Measurements from ENCODE around the gene RGMA. TPM values are rescaled to one million over a fixed set of nuclear protein-coding genes. Genes with fewer than 3 reads are reported as not detected.
A peak's percentile ranks its signal among the peaks of the same experiment; 100 is the strongest.

The RGMA gene
- total RNA-seq, 2 experiments from 2014 or later, result not detected

GRCh38 chr15:93001881-93002280, 87.1 kb downstream of the RGMA start:
- Histone ChIP-seq H4K20me1 (ENCODE audit: insufficient read depth, low read length) (0 out of 2 replicates have a peak, but pooled peaks cover 5% of the 10 kb centered on the region), H3K9me2 (ENCODE audit: insufficient read depth, low read length) (no peaks in the 10 kb centered on the region), H3K9me3 (ENCODE audit: low read length) (no peaks in the 10 kb centered on the region), H3K79me2 (ENCODE audit: insufficient read depth, low read depth, low read length) (no peaks in the 10 kb centered on the region), H2AFZ (ENCODE audit: low read length) (no peak overlapping the region), H3K4me1 (ENCODE audit: insufficient read depth, low read length, poor library complexity, severe bottlenecking) (no peaks in the 10 kb centered on the region), H3K36me3 (ENCODE audit: insufficient read depth, low read length) (peaks cover 99% of the 10 kb centered on the region), H3K4me2 (ENCODE audit: low read length) (no peak overlapping the region), H3K4me3 (ENCODE audit: low read depth, low read length, poor library complexity, severe bottlenecking) (no peak overlapping the region), H3K27ac (ENCODE audit: low read depth, low read length, poor library complexity, severe bottlenecking) (no peak overlapping the region)
- POLR2A ChIA-PET, result no interaction called here
- intact Hi-C loops (cut with micrococcal nuclease; ENCODE audit: unreplicated experiment), result no loop called here
- no TSS peak for BruUV-seq (replicated peaks)
- CTCF ChIA-PET (ENCODE audit: unreplicated experiment), result no interaction called here
- no peak for TF ChIP-seq EZH2phosphoT487 (IDR thresholded peaks at IDR 0.05; ENCODE audit: borderline replicate concordance, low read depth, low read length)
- peak; percentile 60 for TF ChIP-seq CTCF (conservative IDR thresholded peaks at IDR 0.05; ENCODE audit: low read length)
- peak; percentile 16 for DNase-seq (ENCODE audit: low spot score)

GRCh38 chr15:93001156-93001555, 87.9 kb downstream of the RGMA start:
- H2AFZ ChIP-seq (ENCODE audit: low read length), result no peak overlapping the region
- 0 out of 2 replicates have a peak, but pooled peaks cover 5% of the 10 kb centered on the region for H4K20me1 ChIP-seq (ENCODE audit: insufficient read depth, low read length)
- ChIA-PET CTCF (ENCODE audit: unreplicated experiment) (no interaction called here), POLR2A (interaction anchor here (0.8 kb wide), 1 partner anchor 17 kb away, joined by 3 read pairs; no protein-coding TSS in a partner anchor)
- peaks cover 99% of the 10 kb centered on the region for H3K36me3 ChIP-seq (ENCODE audit: insufficient read depth, low read length)
- H3K9me3 ChIP-seq (ENCODE audit: low read length), result no peaks in the 10 kb centered on the region
- H3K79me2 ChIP-seq (ENCODE audit: insufficient read depth, low read depth, low read length), result no peaks in the 10 kb centered on the region
- no TSS peak for BruUV-seq (replicated peaks)
- no peak for DNase-seq (ENCODE audit: low spot score)
- no peak for TF ChIP-seq EZH2phosphoT487 (IDR thresholded peaks at IDR 0.05; ENCODE audit: borderline replicate concordance, low read depth, low read length)
- TF ChIP-seq CTCF (conservative IDR thresholded peaks at IDR 0.05; ENCODE audit: low read length), result no peak
- intact Hi-C loops (cut with micrococcal nuclease; ENCODE audit: unreplicated experiment), result no loop called here
- H3K4me1 ChIP-seq (ENCODE audit: insufficient read depth, low read length, poor library complexity, severe bottlenecking), result no peaks in the 10 kb centered on the region
- no peaks in the 10 kb centered on the region for H3K9me2 ChIP-seq (ENCODE audit: insufficient read depth, low read length)
- H3K4me3 ChIP-seq (ENCODE audit: low read depth, low read length, poor library complexity, severe bottlenecking), result no peak overlapping the region
- no peak overlapping the region for H3K4me2 ChIP-seq (ENCODE audit: low read length)
- no peak overlapping the region for H3K27ac ChIP-seq (ENCODE audit: low read depth, low read length, poor library complexity, severe bottlenecking)

DNA sequence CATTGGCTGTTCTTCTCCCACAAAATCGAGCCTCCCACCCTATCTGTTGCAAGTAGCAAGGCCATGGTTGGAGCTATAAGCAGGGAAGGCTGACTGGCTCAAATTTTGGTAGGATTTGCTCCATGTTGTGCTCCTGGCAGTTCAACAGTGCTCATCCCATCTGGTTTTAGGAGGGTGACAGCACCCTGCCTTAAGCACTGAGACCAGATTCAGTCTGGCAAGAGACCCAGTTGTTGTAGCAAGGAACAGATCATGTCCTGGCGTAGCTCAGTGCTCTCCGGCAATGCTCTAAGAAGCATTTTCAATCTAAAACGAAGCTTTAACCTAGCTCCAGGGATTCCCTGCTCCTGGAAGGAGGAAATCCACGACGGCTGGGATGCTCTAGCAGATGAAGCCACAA, 91.2 kb downstream of the RGMA start:
- Histone ChIP-seq H2AFZ (ENCODE audit: low read length) (no peak overlapping the region), H3K4me2 (ENCODE audit: low read length) (no peak overlapping the region), H3K79me2 (ENCODE audit: insufficient read depth, low read depth, low read length) (no peaks in the 10 kb centered on the region), H3K4me3 (ENCODE audit: low read depth, low read length, poor library complexity, severe bottlenecking) (no peak overlapping the region), H3K27ac (ENCODE audit: low read depth, low read length, poor library complexity, severe bottlenecking) (no peak overlapping the region), H4K20me1 (ENCODE audit: insufficient read depth, low read length) (no peaks in the 10 kb centered on the region), H3K4me1 (ENCODE audit: insufficient read depth, low read length, poor library complexity, severe bottlenecking) (no peaks in the 10 kb centered on the region), H3K36me3 (ENCODE audit: insufficient read depth, low read length) (peaks cover 98% of the 10 kb centered on the region), H3K9me3 (ENCODE audit: low read length) (no peaks in the 10 kb centered on the region), H3K9me2 (ENCODE audit: insufficient read depth, low read length) (no peaks in the 10 kb centered on the region)
- intact Hi-C loops (cut with micrococcal nuclease; ENCODE audit: unreplicated experiment), result no loop called here
- no peak for DNase-seq (ENCODE audit: low spot score)
- CTCF ChIA-PET (ENCODE audit: unreplicated experiment), result no interaction called here
- no peak for TF ChIP-seq EZH2phosphoT487 (IDR thresholded peaks at IDR 0.05; ENCODE audit: borderline replicate concordance, low read depth, low read length)
- no peak for TF ChIP-seq CTCF (conservative IDR thresholded peaks at IDR 0.05; ENCODE audit: low read length)
- BruUV-seq (replicated peaks), result no TSS peak
- POLR2A ChIA-PET, result interaction anchor here (0.6 kb wide), 1 partner anchor 44 kb away, joined by 3 read pairs; no protein-coding TSS in a partner anchor

Data from OCI-LY7 (cell line).